ENCODE data around the gene CACNA1D.

CACNA1D gene

DNA sequence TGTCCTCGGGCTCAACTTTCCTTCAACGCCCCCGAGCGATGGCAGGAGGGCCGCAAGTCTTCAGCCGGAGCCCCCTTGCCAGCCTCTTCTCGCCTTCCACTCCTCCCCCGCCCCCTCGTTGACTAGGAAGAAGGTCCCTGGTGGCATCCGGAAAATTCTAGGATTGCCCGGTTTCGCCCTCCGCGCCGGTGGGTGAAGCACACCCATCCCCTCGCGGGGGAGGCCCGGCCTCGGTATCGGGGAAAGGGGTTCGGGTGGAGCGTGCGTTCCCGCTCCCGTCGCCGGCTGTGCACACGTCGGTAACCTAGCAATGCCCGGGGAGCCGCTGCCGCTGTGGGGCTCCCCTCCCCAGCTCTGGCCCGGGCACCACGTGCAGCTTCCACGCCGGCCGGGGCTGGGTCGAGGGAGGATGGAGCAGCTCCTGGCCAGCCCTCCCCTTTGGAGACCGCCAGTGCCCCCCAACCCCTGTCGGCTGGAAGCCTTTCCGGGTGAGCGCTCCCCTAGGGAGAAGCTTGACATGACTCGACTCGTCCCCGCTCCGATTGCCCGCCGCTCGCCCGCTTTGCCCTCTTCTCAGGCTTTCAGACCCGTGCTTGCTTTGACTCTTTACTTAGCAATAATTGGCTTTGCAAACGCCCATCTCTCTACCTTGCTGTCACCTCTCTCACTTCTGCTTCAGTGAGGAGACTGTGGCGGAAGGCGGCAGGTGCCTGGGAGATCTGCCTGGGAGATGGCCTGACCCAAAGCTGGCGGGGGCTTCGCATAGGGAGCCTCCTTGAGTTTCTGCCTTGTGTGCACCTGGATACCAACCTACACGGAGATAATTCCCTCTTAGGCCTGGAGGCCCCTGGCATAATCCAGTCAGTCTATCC lies 1.3 kb downstream of the CACNA1D start:
- no peak for DNase-seq

DNA sequence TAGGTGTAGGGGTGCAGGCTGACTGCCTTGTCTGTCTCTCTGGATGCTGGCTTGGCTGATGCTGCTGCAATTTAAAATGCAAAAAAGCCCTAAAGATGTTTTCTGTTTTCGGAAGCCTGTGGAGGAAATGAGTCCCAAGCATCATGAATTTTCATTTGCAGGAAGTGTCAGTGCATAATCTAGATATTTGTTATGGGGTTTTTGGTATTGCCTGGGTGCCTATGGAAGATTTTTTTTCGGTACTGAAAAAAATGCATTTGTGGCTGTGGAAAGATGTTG lies 1.9 kb downstream of the CACNA1D start:
- DNase-seq: no peak

DNA sequence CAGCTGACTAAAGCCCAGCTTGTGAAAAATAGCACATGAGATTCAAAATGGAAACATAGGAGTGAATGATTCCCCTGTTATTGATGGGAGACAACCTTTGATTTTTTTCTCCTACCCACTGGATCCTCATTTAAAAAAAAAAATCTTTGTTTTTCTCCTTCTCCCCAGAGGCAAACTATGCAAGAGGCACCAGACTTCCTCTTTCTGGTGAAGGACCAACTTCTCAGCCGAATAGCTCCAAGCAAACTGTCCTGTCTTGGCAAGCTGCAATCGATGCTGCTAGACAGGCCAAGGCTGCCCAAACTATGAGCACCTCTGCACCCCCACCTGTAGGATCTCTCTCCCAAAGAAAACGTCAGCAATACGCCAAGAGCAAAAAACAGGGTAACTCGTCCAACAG lies 2.6 kb downstream of the CACNA1D start:
- no peak for DNase-seq

GRCh38 chr3:53498806-53499641 lies 4.6 kb downstream of the CACNA1D start:
- DNase-seq: no peak

- no peak for DNase-seq
These were observed 5.9 kb downstream of the CACNA1D start for GRCh38 chr3:53500165-53500777.

DNA sequence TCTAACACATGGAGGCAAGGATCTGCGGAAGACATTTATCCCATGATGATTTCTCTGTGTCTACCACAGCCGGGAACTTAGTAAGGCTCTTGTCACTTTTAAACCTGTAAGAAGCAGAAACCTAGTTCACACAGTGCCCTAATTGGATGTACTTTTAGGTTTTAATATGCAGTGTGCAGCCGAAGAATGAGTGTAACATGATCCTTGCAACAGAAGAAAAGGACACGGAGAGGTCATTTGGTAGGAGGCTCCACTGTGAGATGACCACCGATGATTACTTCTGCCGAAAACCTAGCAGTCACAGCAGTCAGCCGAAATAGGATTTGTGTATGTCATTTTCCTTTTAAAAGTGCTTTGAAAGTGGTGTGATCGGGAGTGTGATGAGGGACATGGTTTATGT lies 6.8 kb downstream of the CACNA1D start:
- DNase-seq: no peak

- DNase-seq: no peak
These were observed 8.3 kb downstream of the CACNA1D start for GRCh38 chr3:53502737-53503136.

DNA sequence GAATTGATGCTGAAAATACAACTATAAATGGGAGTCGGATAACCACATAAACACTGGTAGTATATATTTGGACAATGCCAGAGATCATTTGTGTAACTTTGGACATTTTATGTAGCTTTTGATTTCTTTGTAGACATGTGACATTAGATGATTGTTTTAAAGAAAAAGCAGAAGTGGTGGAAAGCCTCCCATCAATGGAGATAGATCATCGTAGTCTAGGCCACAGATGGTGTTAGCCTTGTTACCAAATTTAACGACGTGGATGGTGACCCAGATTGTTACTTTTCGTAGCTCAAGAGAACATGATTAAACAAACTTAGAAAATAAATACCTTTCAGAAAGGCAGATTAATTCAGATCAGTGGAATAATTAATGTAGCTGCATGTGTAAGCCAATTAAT lies 8.8 kb downstream of the CACNA1D start:
- no peak for DNase-seq

- DNase-seq: no peak
These were observed 11.8 kb downstream of the CACNA1D start for GRCh38 chr3:53506110-53506762.

GRCh38 chr3:53506763-53507145 lies 12.3 kb downstream of the CACNA1D start:
- DNase-seq: no peak

GRCh38 chr3:53509494-53509893 lies 15.1 kb downstream of the CACNA1D start:
- no peak for DNase-seq

DNA sequence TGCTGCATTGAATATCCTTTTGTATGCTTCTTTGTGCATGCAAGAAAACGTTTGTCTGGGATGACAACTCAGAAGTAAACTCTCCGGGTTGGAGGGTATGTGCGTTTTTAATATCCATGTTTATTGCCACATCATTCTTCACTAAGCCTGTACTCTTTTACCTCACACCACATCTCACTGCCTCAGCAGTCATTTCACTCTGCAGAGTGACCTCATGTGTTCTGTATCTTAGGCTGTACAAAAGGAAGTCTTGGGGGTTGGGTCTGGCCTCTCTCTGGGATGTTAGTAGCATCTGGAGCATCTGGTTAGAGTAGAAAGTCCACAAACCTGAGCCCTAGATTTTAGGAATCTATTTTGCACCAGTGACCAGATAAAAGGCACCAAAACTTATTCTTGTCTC lies 16.1 kb downstream of the CACNA1D start:
- DNase-seq: no peak

- no peak for DNase-seq
These were observed 16.8 kb downstream of the CACNA1D start for GRCh38 chr3:53511246-53511645.

- no peak for DNase-seq
These were observed 19.3 kb downstream of the CACNA1D start for GRCh38 chr3:53513556-53514190.

- DNase-seq: no peak
These were observed 21.9 kb downstream of the CACNA1D start for GRCh38 chr3:53516339-53516738.

DNA sequence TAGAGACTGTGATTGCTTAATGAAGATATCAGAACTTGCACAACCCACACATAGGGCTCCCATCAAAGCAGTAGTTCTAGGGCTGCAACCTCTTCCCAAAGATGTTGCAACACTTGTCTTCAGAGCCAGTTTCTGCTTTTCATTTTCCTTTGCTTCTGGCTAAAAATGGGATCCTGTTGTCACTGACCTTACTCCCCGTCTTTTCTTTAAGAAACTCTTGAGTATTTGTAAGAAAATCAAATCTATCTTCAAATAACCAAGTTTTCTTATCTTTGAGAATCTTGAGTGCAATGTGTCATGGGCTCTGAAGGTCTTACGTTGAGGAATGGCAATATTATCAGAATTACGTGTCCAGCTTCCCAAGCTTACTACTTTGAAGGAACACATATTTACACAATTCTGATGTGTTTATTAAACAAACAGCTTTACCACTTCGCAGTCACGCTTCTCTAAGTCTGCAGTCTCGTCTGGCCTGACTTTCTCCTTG lies 24.1 kb downstream of the CACNA1D start:
- no peak for DNase-seq

GRCh38 chr3:53519065-53519709 lies 24.8 kb downstream of the CACNA1D start:
- no peak for DNase-seq

DNA sequence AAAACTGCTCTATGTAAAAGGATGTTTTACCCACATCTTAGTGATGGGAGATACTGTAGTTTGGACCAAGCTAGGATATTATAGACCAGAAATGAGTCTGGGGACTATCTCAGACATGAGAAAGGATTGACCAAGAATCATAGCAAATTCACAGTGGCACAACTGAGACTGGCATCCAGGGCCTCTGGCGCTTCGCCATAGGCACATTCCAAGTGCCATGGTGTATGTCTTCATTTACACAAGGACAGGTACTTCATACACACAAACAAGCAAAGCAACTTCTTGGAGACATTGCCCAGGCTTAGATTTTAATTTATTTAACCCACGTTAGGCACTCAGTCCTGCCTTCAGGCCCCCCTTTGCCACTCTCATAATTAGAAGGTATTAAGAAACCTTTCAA lies 28.9 kb downstream of the CACNA1D start:
- no peak for DNase-seq

GRCh38 chr3:53524566-53524965 lies 30.2 kb downstream of the CACNA1D start:
- no peak for DNase-seq

DNA sequence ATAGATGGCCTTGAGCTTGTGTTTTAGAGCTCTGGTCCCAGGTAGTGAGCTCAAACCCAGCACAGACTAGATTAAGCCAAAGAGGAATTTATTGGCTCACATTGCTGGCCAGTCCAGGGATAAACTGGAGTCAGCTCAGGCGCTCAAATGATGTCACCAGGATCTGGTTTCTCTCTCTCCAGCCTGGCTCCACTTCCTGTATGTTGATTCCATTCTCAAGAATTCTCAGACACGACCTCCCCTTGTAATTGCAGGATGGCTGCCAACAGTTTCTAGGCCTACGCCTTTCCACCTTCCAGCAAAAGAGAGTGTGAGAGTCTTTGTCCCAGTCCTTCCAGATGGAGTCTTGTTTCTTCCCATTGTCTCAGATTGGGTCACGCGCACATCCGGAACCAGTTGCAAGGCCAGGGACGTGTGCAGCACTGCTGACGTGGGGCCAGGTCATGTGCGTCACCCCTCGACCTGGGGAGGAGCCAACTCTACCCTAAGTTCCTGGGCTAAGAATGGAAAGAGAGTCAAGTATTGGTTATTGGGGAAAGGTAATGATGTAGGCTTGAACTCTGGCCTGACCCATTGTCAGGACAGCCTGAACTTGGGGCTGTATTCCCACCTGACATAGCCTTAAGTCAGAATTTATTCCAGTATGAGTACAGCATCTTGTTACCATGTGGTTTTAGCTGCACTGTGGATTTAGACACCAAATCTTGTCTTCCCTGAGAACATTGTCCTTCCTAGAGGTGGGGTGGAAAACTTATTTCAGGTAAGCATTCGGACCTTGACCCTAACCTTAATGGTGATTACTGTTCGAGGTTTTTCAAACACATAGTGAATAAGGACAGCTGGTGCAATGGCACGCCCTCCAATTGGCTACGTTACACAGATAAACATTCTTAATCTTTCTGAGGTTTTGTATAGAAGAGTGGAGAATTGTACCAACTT lies 31.6 kb downstream of the CACNA1D start:
- DNase-seq: no peak

DNA sequence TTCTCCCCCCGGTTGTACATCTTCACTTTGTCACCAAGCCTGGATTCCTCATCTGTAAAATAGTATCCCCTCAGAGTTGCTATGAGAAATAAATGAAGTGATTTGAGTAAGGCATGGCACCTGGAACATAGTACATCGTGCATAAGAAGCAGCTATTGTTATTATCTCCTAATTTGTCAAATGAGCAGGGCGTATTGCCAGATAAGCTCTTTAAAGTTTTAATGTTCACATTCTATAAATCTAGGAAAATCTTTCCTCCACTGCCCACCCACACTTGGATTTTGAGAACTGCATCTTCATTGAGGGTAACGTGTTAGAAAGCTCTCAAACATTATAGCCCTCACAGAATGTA lies 32.3 kb downstream of the CACNA1D start:
- no peak for DNase-seq
